ENCODE results near the gene PMS2. TPM values are rescaled to one million over a fixed set of nuclear protein-coding genes. Genes with fewer than 3 reads are reported as not detected.

Gene PMS2
- total RNA-seq, 4 donors from 2014 or later: 7.5 to 9.5 (median 8.4) TPM

DNA sequence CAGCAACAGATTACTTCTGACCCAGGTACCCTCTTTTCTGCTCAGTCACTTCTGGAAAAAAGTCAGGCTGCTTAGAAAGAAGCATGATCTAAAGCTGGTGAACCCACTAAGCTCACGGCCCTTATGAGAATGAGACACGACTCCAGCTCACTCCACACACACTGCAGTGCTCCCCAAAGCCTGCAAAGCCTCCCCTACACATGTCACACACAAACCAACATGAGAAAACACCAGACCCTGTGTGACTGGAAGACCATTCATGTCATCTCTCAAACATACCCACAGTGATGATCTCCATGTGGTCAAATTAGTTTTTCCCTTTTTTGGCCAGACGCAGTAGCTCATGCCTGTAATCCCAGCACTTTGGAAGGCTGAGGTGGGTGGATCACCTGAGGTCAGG is 22.7 kb upstream of the PMS2 start:
- WGBS: 85% methylated on average over 3 of the region's 3 CpGs
- peaks cover under 1 to 6% (median 2%) of the 10 kb centered on the region in 4 donors for H3K4me1 ChIP-seq

DNA sequence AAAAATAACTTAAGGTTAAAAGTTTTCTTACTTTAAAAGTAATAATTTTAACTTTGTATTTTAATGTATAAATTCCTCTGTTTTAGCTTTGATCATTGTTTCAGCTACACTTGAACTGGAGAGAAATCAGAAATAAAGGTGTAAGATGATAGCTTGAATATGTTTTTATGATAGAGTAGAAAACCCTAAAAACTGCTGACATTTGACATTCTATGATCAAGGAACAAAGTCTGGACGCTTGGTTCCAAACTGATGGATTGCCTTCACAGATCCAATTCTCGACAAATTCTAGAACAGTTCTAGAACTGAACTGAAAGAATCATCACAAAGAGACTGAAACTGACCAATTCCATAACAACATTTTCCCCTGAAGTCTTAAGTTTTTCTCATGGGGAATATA is 22.1 kb upstream of the PMS2 start, which contains the start of gene ANKRD61:
Gene ANKRD61, plus strand, starts transcription at position 389 of the 400 bp plus-strand sequence. Its CDS starts 0 bp downstream, at position 389.
- Histone ChIP-seq H3K4me3 (no peak within 1 kb of the TSS), H3K4me1 (peaks cover 3 to 12% (median 7%) of the 10 kb centered on the region in 4 donors), H3K36me3 (peaks cover 36 to 99% (median 80%) of the 10 kb centered on the region in 4 donors), H3K27me3 (no peaks in the 10 kb centered on the region), H3K27ac (replicated peaks in 1 of 4) (no peak within 1 kb of the TSS), H3K9me3 (no peaks in the 10 kb centered on the region)
- TF ChIP-seq POLR2AphosphoS5 (IDR thresholded peaks at IDR 0.05) (no peak), POLR2A (IDR thresholded peaks at IDR 0.05; ENCODE audit: low read depth) (no peak), EP300 (IDR thresholded peaks at IDR 0.05) (no peak)
- TF ChIP-seq, protein P1, sequence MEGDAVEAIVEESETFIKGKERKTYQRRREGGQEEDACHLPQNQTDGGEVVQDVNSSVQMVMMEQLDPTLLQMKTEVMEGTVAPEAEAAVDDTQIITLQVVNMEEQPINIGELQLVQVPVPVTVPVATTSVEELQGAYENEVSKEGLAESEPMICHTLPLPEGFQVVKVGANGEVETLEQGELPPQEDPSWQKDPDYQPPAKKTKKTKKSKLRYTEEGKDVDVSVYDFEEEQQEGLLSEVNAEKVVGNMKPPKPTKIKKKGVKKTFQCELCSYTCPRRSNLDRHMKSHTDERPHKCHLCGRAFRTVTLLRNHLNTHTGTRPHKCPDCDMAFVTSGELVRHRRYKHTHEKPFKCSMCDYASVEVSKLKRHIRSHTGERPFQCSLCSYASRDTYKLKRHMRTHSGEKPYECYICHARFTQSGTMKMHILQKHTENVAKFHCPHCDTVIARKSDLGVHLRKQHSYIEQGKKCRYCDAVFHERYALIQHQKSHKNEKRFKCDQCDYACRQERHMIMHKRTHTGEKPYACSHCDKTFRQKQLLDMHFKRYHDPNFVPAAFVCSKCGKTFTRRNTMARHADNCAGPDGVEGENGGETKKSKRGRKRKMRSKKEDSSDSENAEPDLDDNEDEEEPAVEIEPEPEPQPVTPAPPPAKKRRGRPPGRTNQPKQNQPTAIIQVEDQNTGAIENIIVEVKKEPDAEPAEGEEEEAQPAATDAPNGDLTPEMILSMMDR (IDR thresholded peaks at IDR 0.05): no peak
- DNase-seq (ENCODE audit: extremely low spot score): no peak
- WGBS: 78% methylated on average over 2 of the region's 2 CpGs
- intact Hi-C loops (cut with DNase I): no loop called here

More for the DNA sequence above, 22.7 kb upstream of the PMS2 start:
- Histone ChIP-seq H3K4me3 (no peak overlapping the region), H3K27ac (replicated peaks in 1 of 4) (no peak overlapping the region), H3K9me3 (no peaks in the 10 kb centered on the region), H3K27me3 (no peaks in the 10 kb centered on the region), H3K36me3 (peaks cover 36 to 99% (median 79%) of the 10 kb centered on the region in 4 donors)
- no peak for DNase-seq (ENCODE audit: extremely low spot score)
- intact Hi-C loops (cut with DNase I): no loop called here
- TF ChIP-seq, protein P1 (IDR thresholded peaks at IDR 0.05): no peak
- TF ChIP-seq EP300 (IDR thresholded peaks at IDR 0.05): no peak
- TF ChIP-seq POLR2AphosphoS5 (IDR thresholded peaks at IDR 0.05): no peak
- TF ChIP-seq POLR2A (IDR thresholded peaks at IDR 0.05; ENCODE audit: low read depth): no peak

DNA sequence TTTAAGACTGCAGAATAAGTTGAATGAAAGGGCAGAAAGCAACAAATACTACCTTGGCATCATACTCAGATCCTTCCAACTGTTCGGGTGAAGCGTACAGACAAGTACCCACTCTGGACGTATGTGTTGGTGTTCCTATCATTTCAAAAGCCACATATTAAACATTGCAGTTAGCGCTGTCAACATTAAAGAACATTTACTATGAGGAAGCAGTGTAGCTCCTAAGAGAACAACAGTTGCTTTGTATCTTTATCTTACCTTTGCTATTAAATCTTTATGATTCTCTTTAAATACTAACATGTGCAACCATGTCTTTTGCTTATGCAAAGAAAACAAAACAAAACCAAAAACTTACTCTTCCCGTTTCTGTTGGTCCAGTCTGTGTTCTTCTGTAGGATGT is 19.7 kb upstream of the PMS2 start:
- Histone ChIP-seq H3K9me3 (no peaks in the 10 kb centered on the region), H3K36me3 (peaks cover 42 to 99% (median 77%) of the 10 kb centered on the region in 4 donors), H3K27ac (replicated peaks in 1 of 4) (no peak overlapping the region), H3K4me3 (no peak overlapping the region), H3K27me3 (no peaks in the 10 kb centered on the region), H3K4me1 (peaks cover 3 to 17% (median 8%) of the 10 kb centered on the region in 4 donors)
- intact Hi-C loops (cut with DNase I): no loop called here
- TF ChIP-seq EP300 (IDR thresholded peaks at IDR 0.05): no peak
- no peak for DNase-seq (ENCODE audit: extremely low spot score)
- WGBS: 88% methylated on average over 5 of the region's 5 CpGs

DNA sequence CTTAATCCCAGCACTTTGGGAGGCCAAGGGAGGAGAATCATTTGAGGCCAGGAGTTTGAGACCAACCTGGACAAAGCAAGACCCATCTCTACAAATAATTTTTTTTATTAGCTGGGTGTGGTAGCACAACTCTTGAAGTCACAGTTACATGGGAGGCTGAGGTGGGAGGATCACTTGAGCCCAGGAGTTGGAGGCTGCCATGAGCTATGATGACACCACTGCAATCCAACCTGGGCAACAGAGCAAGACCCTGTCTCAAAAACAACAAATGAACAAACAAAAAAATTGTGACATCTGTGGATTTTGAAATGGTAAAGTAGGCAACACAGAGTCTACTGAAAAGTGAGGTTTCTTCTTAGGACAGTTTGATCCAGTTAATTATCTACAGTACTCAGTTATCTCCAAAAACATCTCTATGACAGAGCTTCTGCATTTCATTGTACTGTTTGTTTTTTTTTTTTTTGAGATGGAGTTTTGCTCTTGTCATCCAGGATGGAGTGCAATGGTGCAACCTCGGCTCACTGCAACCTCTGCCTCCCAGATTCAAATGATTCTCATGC is 19.0 kb upstream of the PMS2 start:
- intact Hi-C loops (cut with DNase I): no loop called here
- Histone ChIP-seq H3K36me3 (peaks cover 48 to 99% (median 77%) of the 10 kb centered on the region in 4 donors), H3K27ac (replicated peaks in 1 of 4) (peak overlapping the region in 1 of 4 donors; percentile 59), H3K27me3 (no peaks in the 10 kb centered on the region), H3K4me1 (peaks cover 3 to 17% (median 8%) of the 10 kb centered on the region in 4 donors), H3K4me3 (no peak overlapping the region), H3K9me3 (no peaks in the 10 kb centered on the region)
- 93% methylated on average over 1 of the region's 1 CpG for WGBS
- TF ChIP-seq EP300 (IDR thresholded peaks at IDR 0.05) (no peak), POLR2A (IDR thresholded peaks at IDR 0.05; ENCODE audit: low read depth) (no peak), POLR2AphosphoS5 (IDR thresholded peaks at IDR 0.05) (no peak)
- TF ChIP-seq, protein P1 (IDR thresholded peaks at IDR 0.05): no peak
- DNase-seq (ENCODE audit: extremely low spot score): no peak

DNA sequence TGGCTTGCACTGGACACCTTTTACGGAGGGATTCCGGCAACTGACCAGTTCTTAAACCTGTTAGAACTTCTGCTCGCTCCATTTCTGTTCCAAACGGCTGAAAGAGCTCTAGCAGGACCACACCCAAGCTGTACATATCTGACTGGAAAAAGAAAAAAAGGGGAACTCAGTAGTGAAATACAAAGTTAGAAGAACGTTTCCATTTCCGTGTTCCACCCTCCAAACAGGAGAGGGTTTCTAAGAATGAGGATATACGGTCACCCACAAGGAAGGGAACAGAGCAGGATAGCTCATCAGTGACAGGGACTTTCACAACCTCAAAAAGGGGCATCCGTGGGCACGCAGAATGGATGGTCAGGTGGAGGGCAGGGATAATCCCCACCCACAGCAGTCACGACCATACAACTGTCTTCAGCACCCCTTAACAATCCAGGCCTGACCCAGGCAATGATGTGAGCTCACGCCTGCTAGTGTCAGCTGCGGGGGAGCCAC is 18.0 kb upstream of the PMS2 start:
- TF ChIP-seq EP300 (IDR thresholded peaks at IDR 0.05): no peak
- WGBS: 75% methylated on average over 12 of the region's 12 CpGs
- H3K4me1 ChIP-seq: peaks cover 3 to 17% (median 8%) of the 10 kb centered on the region in 4 donors
- DNase-seq (ENCODE audit: extremely low spot score): no peak
- H3K27ac ChIP-seq (replicated peaks in 1 of 4): peak overlapping the region; percentile 14 to 65 (median 60)
- no peaks in the 10 kb centered on the region for H3K9me3 ChIP-seq
- no peaks in the 10 kb centered on the region for H3K27me3 ChIP-seq
- intact Hi-C loops (cut with DNase I): no loop called here
- H3K36me3 ChIP-seq: peaks cover 59 to 99% (median 85%) of the 10 kb centered on the region in 4 donors
- H3K4me3 ChIP-seq: peak overlapping the region in 2 of 4 donors; percentile 21 to 26
